Upper lobe of left lung (tissue), 4 donors: ENCODE results near the gene LACTBL1.

Experiments
- CTCF ChIP-seq, 6 experiments: fragments of 450-650 bp in 4 of 6; fragments of 200-600 bp in 2 of 6; sonication (generic) in 2 of 6; IDR thresholded peaks; one replicate each; pipeline ENCODE4 v1.5.1; 2016 to 2019; ENCODE audit warnings: antibody characterized with exemption in 6 of 6
- EP300 ChIP-seq, 4 donors: sonication (generic); formaldehyde crosslinking; IDR thresholded peaks; one replicate each; pipeline ENCODE4 v1.5.1; 2017; ENCODE audit warnings: antibody characterized with exemption in 4 of 4, control low read depth in 2 of 4
- POLR2A ChIP-seq, 4 donors: fragments of 450-650 bp; IDR thresholded peaks; one replicate each; pipeline ENCODE4 v1.5.1; 2016 to 2017; ENCODE audit warnings: antibody characterized with exemption in 4 of 4, mild to moderate bottlenecking in 2 of 4
- POLR2AphosphoS5 ChIP-seq, 2 donors: sonication (generic); formaldehyde crosslinking; IDR thresholded peaks; one replicate each; pipeline ENCODE4 v1.5.1; 2017; ENCODE audit warnings: antibody characterized with exemption in 2 of 2

DNA sequence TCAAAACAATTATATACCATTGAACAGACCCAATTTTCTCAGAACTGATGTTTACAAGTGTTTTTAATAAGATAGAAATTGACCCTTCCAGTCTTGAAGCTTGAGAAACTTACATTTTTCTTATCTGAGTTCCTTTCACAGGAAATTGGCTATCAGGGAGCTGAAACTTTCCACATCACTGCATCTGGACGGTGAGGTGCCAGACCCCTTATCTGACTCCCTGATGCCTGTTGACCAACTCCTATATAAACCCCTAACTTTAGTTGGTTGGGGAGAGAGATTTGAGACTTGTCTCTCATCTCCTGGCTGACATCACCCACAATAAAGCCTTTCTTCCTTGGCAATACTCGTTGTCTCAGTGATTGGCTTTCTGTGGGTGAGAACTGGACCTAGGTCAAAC, 31.4 kb downstream of the LACTBL1 start:
- no peak for TF ChIP-seq CTCF (IDR thresholded peaks at IDR 0.05)
- no peak for TF ChIP-seq POLR2A (IDR thresholded peaks at IDR 0.05)
- no peak for TF ChIP-seq EP300 (IDR thresholded peaks at IDR 0.05)
- no peak for TF ChIP-seq POLR2AphosphoS5 (IDR thresholded peaks at IDR 0.05)
